ENCODE results near the gene ZNHIT2. TPM values are rescaled to one million over a fixed set of nuclear protein-coding genes. Genes with fewer than 3 reads are reported as not detected.
"Not testable (repeated sequence)": the region's sequence is repeated elsewhere in the genome, so short reads cannot be mapped to it uniquely, and the experiment has no call there.

The ZNHIT2 gene
- total and polyA plus RNA-seq, 2 of the 13 experiments (the other 11 are each of a cell fraction or from before 2014, with no cell fraction given) = 1.1 to 6.5 TPM

GRCh38 chr11:65118891-65119669 lies 1.6 kb upstream of the ZNHIT2 start:
- ATAC-seq; CTCF ChIA-PET (ENCODE audit: low intra/inter-chr PET ratio, low total read pairs); intact Hi-C loops (cut with micrococcal nuclease; ENCODE audit: unreplicated experiment); H3K9me3 ChIP-seq (ENCODE audit: low read length); DNase-seq (ENCODE audit: low spot score); H3K4me2 ChIP-seq (ENCODE audit: low read depth, low read length); in situ Hi-C loops (cut with HindIII; ENCODE audit: extremely low pct_ligation_motif_present, low pct_unique_long_range_greater_than_20kb); H4K20me1 ChIP-seq (ENCODE audit: insufficient read depth, low read length); H2AFZ ChIP-seq (ENCODE audit: low read length); H3K9ac ChIP-seq (ENCODE audit: insufficient read depth, low read depth, low read length); H3K27ac ChIP-seq (ENCODE audit: extremely low read length, insufficient read depth, low read length); BruUV-seq (replicated peaks); FAIRE-seq; H3K4me3 ChIP-seq (replicated peaks in 1 of 3; ENCODE audit: insufficient read depth in 1 of 3, low read depth in 2 of 3, low read length in 3 of 3); H3K27me3 ChIP-seq (ENCODE audit: control insufficient read depth in 1 of 2, insufficient read depth in 2 of 2, low read length in 2 of 2): not testable (repeated sequence)
- TF ChIP-seq ZNF12 (CRISPR knock-in tag; IDR thresholded peaks at IDR 0.05) (0 out of 2 replicates have a peak, but pooled peaks have one; percentile 28), CEBPB (IDR thresholded peaks at IDR 0.05; ENCODE audit: borderline replicate concordance, low read depth, low read length) (peak; percentile 57; the same call in 1 of the 2 replicates), ZBTB33 (CRISPR knock-in tag; IDR thresholded peaks at IDR 0.05) (peak; percentile 55; the same call in 1 of the 2 replicates), FOSL1 (CRISPR knock-in tag; IDR thresholded peaks at IDR 0.05; ENCODE audit: borderline replicate concordance) (0 out of 2 replicates have a peak, but pooled peaks have one; percentile 8)
- Histone ChIP-seq H3K79me2 (ENCODE audit: insufficient read depth, low read length) (peaks cover 35% of the 10 kb centered on the region), H3K4me1 (ENCODE audit: insufficient read depth, low read length) (peaks cover 46% of the 10 kb centered on the region), H3K36me3 (replicated peaks in 1 of 2; ENCODE audit: control insufficient read depth in 1 of 2, insufficient read depth in 2 of 2, low read length in 2 of 2) (peaks cover 7 to 23% of the 10 kb centered on the region in 2 experiments; a peak in 4 of 5 replicates)
- POLR2A ChIA-PET = interaction anchor here (1.3 to 4.9 kb wide), 6 partner anchors 9 to 63 kb away, joined by 3 to 72 read pairs (median 8); partner anchors contain the start of genes CAPN1, SPDYC and SYVN1
- WGBS (ENCODE audit: low lambda C conversion rate) = 97% methylated on average over 18 of the region's 18 CpGs
